Measurements from ENCODE around the gene FAM20A. TPM values are rescaled to one million over a fixed set of nuclear protein-coding genes. Genes with fewer than 3 reads are reported as not detected.
"Not testable (repeated sequence)": the region's sequence is repeated elsewhere in the genome, so short reads cannot be mapped to it uniquely, and the experiment has no call there.

Gene FAM20A
- total RNA-seq, 6 experiments from 2014 or later, result 28.2 to 86.0 (median 45.0) TPM

DNA sequence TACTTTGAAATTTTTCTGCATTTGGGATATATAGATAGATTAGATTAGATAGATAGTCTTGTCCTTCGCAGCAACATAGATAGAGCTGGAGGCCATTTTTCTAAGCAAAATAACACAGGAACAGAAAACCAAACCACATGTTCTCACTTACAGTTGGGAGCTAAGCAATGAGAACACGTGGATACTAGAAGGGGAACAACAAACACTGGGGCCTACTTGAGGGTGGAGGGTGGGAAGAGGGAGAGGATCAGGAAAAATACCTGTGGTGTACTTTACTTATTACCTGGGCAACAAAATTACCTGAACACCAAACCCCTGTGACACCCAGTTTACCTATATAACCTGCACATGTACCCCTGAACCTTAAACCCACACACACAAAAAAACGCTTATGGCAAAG lies 74.6 kb downstream of the FAM20A start:
- no peak for DNase-seq
- Histone ChIP-seq H3K9me3 (no peaks in the 10 kb centered on the region), H3K27me3 (no peaks in the 10 kb centered on the region), H3K4me1 (peaks cover 0 to 29% (median 14%) of the 10 kb centered on the region in 4 donors), H3K36me3 (peaks cover 8 to 86% (median 35%) of the 10 kb centered on the region in 4 donors), H3K4me3 (no peak overlapping the region), H3K27ac (peak overlapping the region in 2 of 3 donors; percentile 24 to 60)
- ATAC-seq, result no peak
- 65% methylated on average over 3 of the region's 3 CpGs for WGBS (ENCODE audit: insufficient coverage, low coverage, low lambda C conversion rate, missing lambda C conversion rate)
- intact Hi-C loops (cut with DNase I), result no loop called here
- TF ChIP-seq, protein P1, sequence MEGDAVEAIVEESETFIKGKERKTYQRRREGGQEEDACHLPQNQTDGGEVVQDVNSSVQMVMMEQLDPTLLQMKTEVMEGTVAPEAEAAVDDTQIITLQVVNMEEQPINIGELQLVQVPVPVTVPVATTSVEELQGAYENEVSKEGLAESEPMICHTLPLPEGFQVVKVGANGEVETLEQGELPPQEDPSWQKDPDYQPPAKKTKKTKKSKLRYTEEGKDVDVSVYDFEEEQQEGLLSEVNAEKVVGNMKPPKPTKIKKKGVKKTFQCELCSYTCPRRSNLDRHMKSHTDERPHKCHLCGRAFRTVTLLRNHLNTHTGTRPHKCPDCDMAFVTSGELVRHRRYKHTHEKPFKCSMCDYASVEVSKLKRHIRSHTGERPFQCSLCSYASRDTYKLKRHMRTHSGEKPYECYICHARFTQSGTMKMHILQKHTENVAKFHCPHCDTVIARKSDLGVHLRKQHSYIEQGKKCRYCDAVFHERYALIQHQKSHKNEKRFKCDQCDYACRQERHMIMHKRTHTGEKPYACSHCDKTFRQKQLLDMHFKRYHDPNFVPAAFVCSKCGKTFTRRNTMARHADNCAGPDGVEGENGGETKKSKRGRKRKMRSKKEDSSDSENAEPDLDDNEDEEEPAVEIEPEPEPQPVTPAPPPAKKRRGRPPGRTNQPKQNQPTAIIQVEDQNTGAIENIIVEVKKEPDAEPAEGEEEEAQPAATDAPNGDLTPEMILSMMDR (IDR thresholded peaks at IDR 0.05), result no peak
- TF ChIP-seq POLR2A (IDR thresholded peaks at IDR 0.05), result no peak

DNA sequence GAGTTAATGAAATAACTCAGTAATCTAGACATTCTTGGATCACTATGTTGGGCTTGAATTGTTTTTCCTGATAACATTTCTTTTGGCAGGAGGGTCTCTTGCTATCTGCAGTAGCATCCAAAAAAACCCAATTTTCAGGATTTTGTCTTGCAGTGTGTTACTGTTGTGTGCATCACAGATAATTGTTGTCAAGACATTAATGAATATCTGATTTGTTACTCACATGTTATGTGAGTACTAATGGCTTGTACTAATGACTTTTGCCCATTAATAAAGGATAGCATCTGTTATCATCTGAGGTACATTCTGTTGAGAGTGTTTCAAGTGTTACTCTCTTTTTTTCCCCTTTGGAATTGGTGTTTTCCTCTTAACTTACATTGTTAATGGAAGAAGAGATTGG lies 78.9 kb downstream of the FAM20A start:
- Histone ChIP-seq H3K27me3 (no peaks in the 10 kb centered on the region), H3K27ac (no peak overlapping the region), H3K9me3 (no peaks in the 10 kb centered on the region), H3K4me3 (no peak overlapping the region), H3K4me1 (peaks cover 0 to 26% (median 7%) of the 10 kb centered on the region in 4 donors), H3K36me3 (peaks cover 4 to 51% (median 16%) of the 10 kb centered on the region in 4 donors)
- no peak for TF ChIP-seq POLR2A (IDR thresholded peaks at IDR 0.05)
- TF ChIP-seq, protein P1 (IDR thresholded peaks at IDR 0.05), result no peak
- intact Hi-C loops (cut with DNase I), result no loop called here
- no peak for DNase-seq
- no peak for ATAC-seq

DNA sequence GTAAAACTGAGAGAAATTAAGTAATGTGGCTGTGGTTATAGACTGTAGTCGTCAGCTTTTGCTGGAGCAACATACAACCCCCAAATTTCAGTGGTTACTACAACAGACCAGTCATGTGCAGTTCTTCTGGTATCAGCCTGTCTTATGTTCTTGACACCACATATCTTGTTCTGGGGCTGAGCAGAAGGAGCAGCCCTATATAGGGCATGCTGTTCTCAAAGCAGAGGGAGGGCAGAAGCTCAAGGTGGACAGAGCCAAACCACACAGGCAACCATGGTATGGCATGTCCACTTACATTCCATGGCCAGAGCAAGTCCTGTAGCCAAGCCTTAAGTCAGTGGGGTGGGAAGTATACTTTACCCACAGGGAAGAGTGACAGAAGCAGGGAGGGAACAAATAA lies 81.3 kb downstream of the FAM20A start:
- Histone ChIP-seq H3K27me3 (no peaks in the 10 kb centered on the region), H3K27ac (no peak overlapping the region), H3K36me3 (peaks cover 4 to 51% (median 10%) of the 10 kb centered on the region in 4 donors), H3K9me3 (no peaks in the 10 kb centered on the region), H3K4me3 (no peak overlapping the region), H3K4me1 (peaks cover 0 to 23% (median 0%) of the 10 kb centered on the region in 4 donors)
- DNase-seq (no peak), ATAC-seq (peak in 2 of 4 donors; percentile 16 to 28)
- intact Hi-C loops (cut with DNase I), result no loop called here
- TF ChIP-seq, protein P1 (IDR thresholded peaks at IDR 0.05), result no peak
- TF ChIP-seq POLR2A (IDR thresholded peaks at IDR 0.05), result no peak
- WGBS (ENCODE audit: insufficient coverage, low coverage, low lambda C conversion rate, missing lambda C conversion rate), result 91% methylated on average over 1 of the region's 1 CpG

- Histone ChIP-seq H3K4me1 (peaks cover 0 to 32% (median 2%) of the 10 kb centered on the region in 4 donors), H3K36me3 (peaks cover 0 to 42% (median 6%) of the 10 kb centered on the region in 4 donors)
- ATAC-seq; H3K9me3 ChIP-seq; H3K27ac ChIP-seq; DNase-seq; H3K4me3 ChIP-seq; intact Hi-C loops (cut with DNase I); H3K27me3 ChIP-seq: not testable (repeated sequence)
- WGBS (ENCODE audit: insufficient coverage, low coverage, low lambda C conversion rate, missing lambda C conversion rate), result 68% methylated on average over 3 of the region's 3 CpGs
Measured at GRCh38 chr17:68519051-68519450, 82.1 kb downstream of the FAM20A start.

DNA sequence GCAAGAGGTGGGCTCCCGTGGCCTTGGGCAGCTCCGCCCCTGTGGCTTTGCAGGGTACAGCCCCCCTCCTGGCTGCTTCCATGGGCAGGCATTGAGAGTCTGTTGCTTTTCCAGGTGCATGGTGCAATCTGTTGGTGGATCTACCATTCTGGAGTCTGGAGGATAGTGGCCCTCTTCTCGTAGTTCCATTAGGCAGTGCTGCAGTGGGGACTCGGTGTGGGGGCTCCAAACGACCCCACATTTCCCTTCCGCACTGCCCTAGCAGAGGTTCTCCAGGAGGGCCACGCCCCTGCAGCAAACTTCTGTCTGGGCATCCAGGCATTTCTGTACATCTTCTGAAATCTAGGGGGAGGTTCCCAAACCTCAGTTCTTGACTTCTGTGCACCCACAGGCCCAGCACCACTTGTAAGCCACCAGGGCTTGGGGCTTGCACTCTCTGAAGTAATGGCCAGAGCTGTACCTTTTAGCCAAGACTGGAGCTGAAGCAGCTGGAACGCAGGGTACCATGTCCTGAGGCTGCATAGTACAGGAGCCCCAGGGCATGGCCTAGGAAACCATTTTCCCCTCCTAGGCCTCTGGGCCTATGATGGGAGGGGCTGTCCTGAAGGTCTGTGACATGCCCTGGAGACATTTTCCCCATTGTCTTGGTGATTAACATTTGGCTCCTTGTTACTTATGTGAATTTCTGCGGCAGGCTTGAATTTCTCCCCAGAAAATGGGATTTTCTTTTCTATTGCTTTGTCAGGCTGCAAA lies 82.9 kb downstream of the FAM20A start:
- no peak for ATAC-seq
- H3K9me3 ChIP-seq, result no peaks in the 10 kb centered on the region
- peaks cover 0 to 34% (median 2%) of the 10 kb centered on the region in 4 donors for H3K36me3 ChIP-seq
- DNase-seq, result no peak
- intact Hi-C loops (cut with DNase I), result no loop called here
- no peak overlapping the region for H3K4me3 ChIP-seq
- H3K27me3 ChIP-seq, result no peaks in the 10 kb centered on the region
- WGBS (ENCODE audit: insufficient coverage, low coverage, low lambda C conversion rate, missing lambda C conversion rate), result 86% methylated on average over 4 of the region's 9 CpGs
- no peak for TF ChIP-seq POLR2A (IDR thresholded peaks at IDR 0.05)
- TF ChIP-seq, protein P1 (IDR thresholded peaks at IDR 0.05), result no peak
- peaks cover 0 to 37% (median 5%) of the 10 kb centered on the region in 4 donors for H3K4me1 ChIP-seq
- peak overlapping the region in 1 of 3 donors; percentile 58 for H3K27ac ChIP-seq

- DNase-seq; intact Hi-C loops (cut with DNase I); H3K4me3 ChIP-seq; H3K9me3 ChIP-seq; H3K27me3 ChIP-seq: not testable (repeated sequence)
- H3K36me3 ChIP-seq, result peaks cover 0 to 27% (median under 1%) of the 10 kb centered on the region in 4 donors
- peak overlapping the region in 1 of 3 donors; percentile 58 for H3K27ac ChIP-seq
- H3K4me1 ChIP-seq, result peaks cover 0 to 37% (median 5%) of the 10 kb centered on the region in 4 donors
- no CpG with 5 or more reads among the region's 3 CpGs for WGBS (ENCODE audit: insufficient coverage, low coverage, low lambda C conversion rate, missing lambda C conversion rate)
- peak in 1 of 4 donors; percentile 36 for ATAC-seq
Measured at GRCh38 chr17:68517605-68518004, 83.6 kb downstream of the FAM20A start.
